Naive thymus-derived CD8-positive, alpha-beta T cell (primary cell): Measurements from ENCODE around the gene YPEL4. TPM values are rescaled to one million over a fixed set of nuclear protein-coding genes. Genes with fewer than 3 reads are reported as not detected.

Experiments used
- ATAC-seq, 2 donors: fragments of 150-1000 bp; cut with Tn5 transposase in 1 of 2; sonication (Bioruptor Pico), chemical (Tn5 transposase) in 1 of 2; 1 replicate in 1 of 2; 2 replicates in 1 of 2; pipeline ENCODE4 v1.10.0; 2021; ENCODE audit warnings: mild to moderate bottlenecking in 2 of 2, moderate library complexity in 2 of 2
- POLR2A ChIA-PET: fragments of 350-600 bp; sonication (Branson Sonifier 250); formaldehyde crosslinking; loops from one replicate; lab custom pipeline; 2021; ENCODE audit warnings: antibody characterized with exemption; lab: Charles Lee
- DNase-seq, 10 donors: peaks; one replicate each; pipeline versions ENCODE4 v3.0.0 to v3.0.0-alpha.2; 2020 to 2022
- H3K27ac Mint-ChIP-seq, 10 donors: one replicate each; pipeline ENCODE4 v1.8.0; 2020 to 2022; ENCODE audit warnings: mild to moderate bottlenecking in 10 of 10, mixed read lengths in 10 of 10, moderate library complexity in 4 of 10, inconsistent platforms in 1 of 10
- H3K27me3 Mint-ChIP-seq, 5 donors: one replicate each; pipeline ENCODE4 v1.8.0; 2021 to 2022; ENCODE audit warnings: mixed read lengths in 5 of 5
- H3K36me3 Mint-ChIP-seq, 3 donors: one replicate each; pipeline ENCODE4 v1.8.0; 2020 to 2022; ENCODE audit warnings: mixed read lengths in 3 of 3, mild to moderate bottlenecking in 2 of 3, inconsistent platforms in 1 of 3
- H3K4me1 Mint-ChIP-seq, 4 donors: one replicate each; pipeline ENCODE4 v1.8.0; 2021 to 2022; ENCODE audit warnings: mixed read lengths in 4 of 4
- H3K4me3 Mint-ChIP-seq, 10 donors: one replicate each; pipeline ENCODE4 v1.8.0; 2020 to 2022; ENCODE audit warnings: mild to moderate bottlenecking in 10 of 10, mixed read lengths in 10 of 10, moderate library complexity in 6 of 10, inconsistent platforms in 1 of 10
- H3K9me3 Mint-ChIP-seq, 9 donors: one replicate each; pipeline ENCODE4 v1.8.0; 2020 to 2022; ENCODE audit warnings: mixed read lengths in 9 of 9, mild to moderate bottlenecking in 3 of 9, inconsistent platforms in 1 of 9, moderate library complexity in 1 of 9
- polyA plus RNA-seq, 3 donors: library from polyadenylated mRNA; unstranded; fragments of 300-500 nt; fragmentation: Illumina TruSeq; gene quantifications; one replicate each; pipeline ENCODE4 v1.2.3, GENCODE V29; 2021
- total RNA-seq, 8 experiments: library from RNA in 2 of 8; stranded (reverse) in 2 of 8; gene quantifications; one replicate each; pipeline ENCODE4 v1.2.3 and lab custom pipeline; 2021 to 2026

YPEL4 gene
- total and polyA plus RNA-seq, 5 experiments from 2014 or later = 0.27 to 14.6 (median 12.9) TPM; not detected in 2

DNA sequence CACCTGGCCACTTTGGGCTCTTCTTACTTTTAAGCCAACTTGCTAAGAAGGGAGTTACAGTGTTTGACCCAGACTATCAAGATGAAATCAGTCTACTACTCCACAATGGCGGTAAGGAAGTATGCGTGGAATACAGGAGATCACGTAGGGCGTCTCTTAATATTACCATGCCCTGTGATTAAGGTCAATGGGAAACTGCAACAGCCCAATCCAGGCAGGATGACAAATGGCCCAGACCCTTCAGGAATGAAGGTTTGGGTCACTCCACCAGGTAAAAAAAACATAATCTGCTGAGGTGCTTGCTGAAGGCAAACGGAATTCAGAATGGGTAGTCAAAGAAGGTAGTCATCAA is 1.0 kb upstream of the YPEL4 start:
- H3K9me3 Mint-ChIP-seq = no peaks in the 10 kb centered on the region
- H3K27me3 Mint-ChIP-seq = peaks cover 12 to 37% (median 31%) of the 10 kb centered on the region in 5 donors
- DNase-seq (no peak), ATAC-seq (no peak)
- POLR2A ChIA-PET = no interaction called here
- peak overlapping the region in 9 of 10 donors; percentile 84 to 98 (median 94) for H3K27ac Mint-ChIP-seq
- H3K36me3 Mint-ChIP-seq = no peaks in the 10 kb centered on the region
- H3K4me1 Mint-ChIP-seq = peaks cover 21 to 58% (median 56%) of the 10 kb centered on the region in 4 donors
- peak overlapping the region in 3 of 10 donors; percentile 1 to 15 (median 11) for H3K4me3 Mint-ChIP-seq

DNA sequence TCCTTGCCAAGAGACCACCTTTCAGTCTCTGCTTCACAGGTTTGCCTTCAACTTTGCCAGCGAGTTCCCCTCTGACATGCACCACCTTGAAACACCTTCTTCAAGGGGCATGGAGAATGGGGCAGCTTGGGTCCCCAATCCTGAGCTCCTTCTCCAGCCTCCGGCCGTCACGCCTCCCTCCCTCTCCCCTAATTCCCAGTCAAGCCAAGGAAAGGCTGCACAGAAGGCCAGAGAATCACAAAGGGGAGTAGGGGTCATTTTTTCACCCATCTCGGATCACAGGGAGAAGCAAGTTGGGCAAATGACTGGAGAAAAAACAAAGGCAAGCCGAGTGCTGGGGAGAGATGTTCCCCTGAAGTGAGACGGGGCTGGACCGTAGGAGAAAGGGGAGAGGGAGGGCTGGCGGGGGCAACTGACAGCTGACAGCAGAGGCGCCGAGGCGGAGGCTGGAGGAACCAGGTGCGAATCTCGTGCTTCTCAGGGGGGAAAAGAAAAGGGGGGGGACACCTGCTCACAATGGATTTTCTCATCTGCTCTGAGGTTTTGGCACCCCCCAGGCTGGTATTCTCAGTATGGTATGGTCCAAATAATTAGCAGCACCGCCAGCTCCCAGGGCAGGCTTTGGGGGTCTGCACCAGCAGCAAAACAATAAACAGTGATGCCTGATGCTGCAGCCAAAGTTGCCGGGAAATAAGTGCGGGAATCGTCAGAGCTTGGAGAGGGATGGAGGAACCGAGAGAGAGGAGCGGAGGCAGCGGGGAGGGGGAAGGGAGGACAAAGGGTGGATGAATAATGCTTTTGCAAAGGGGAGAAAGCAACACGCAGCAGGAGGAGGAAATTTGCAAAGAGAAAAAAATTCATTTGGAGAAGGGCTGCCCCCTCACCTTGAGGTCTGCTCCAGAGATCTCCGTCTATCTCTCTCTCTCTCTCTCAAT is 644 bp downstream of the YPEL4 start:
- H3K4me1 Mint-ChIP-seq = peaks cover 19 to 66% (median 57%) of the 10 kb centered on the region in 4 donors
- ATAC-seq (peak in 1 of 2 donors; percentile 9), DNase-seq (peak in 3 of 10 donors; percentile 21 to 29 (median 24))
- no peaks in the 10 kb centered on the region for H3K9me3 Mint-ChIP-seq
- H3K36me3 Mint-ChIP-seq = no peaks in the 10 kb centered on the region
- POLR2A ChIA-PET = interaction anchor here (0.5 to 1.6 kb wide), 4 partner anchors 81 to 1505 kb away, joined by 3 to 11 read pairs (median 4); partner anchors contain the start of gene UBE2L6
- peak overlapping the region; percentile 78 to 96 (median 89) for H3K4me3 Mint-ChIP-seq
- H3K27ac Mint-ChIP-seq = peak overlapping the region; percentile 84 to 98 (median 95)
- H3K27me3 Mint-ChIP-seq = peaks cover 12 to 47% (median 36%) of the 10 kb centered on the region in 5 donors

GRCh38 chr11:57647960-57648800 is 1.5 kb downstream of the YPEL4 start:
- POLR2A ChIA-PET = interaction anchor here (0.5 to 1.8 kb wide), 3 partner anchors 19 to 1506 kb away, joined by 4 to 11 read pairs (median 4); partner anchors contain the start of genes UBE2L6 and ZDHHC5
- H3K9me3 Mint-ChIP-seq = no peaks in the 10 kb centered on the region
- ATAC-seq (no peak), DNase-seq (peak in 1 of 10 donors; percentile 16)
- peak overlapping the region; percentile 78 to 96 (median 89) for H3K4me3 Mint-ChIP-seq
- peak overlapping the region; percentile 84 to 98 (median 95) for H3K27ac Mint-ChIP-seq
- H3K4me1 Mint-ChIP-seq = peaks cover 18 to 65% (median 54%) of the 10 kb centered on the region in 4 donors
- H3K36me3 Mint-ChIP-seq = no peaks in the 10 kb centered on the region
- peaks cover 13 to 56% (median 38%) of the 10 kb centered on the region in 5 donors for H3K27me3 Mint-ChIP-seq

GRCh38 chr11:57647372-57647771 is 2.3 kb downstream of the YPEL4 start:
- POLR2A ChIA-PET = interaction anchor here (1.8 kb wide), 1 partner anchor 20 kb away, joined by 4 read pairs; the partner anchor contains the start of gene ZDHHC5
- H3K4me3 Mint-ChIP-seq = peak overlapping the region in 5 of 10 donors; percentile 13 to 94 (median 39)

GRCh38 chr11:57646799-57647303 is 2.9 kb downstream of the YPEL4 start:
- ATAC-seq = no peak
- H3K9me3 Mint-ChIP-seq = no peaks in the 10 kb centered on the region
- peaks cover 17 to 56% (median 45%) of the 10 kb centered on the region in 4 donors for H3K4me1 Mint-ChIP-seq
- peaks cover 13 to 59% (median 38%) of the 10 kb centered on the region in 5 donors for H3K27me3 Mint-ChIP-seq
- peak overlapping the region in 7 of 10 donors; percentile 26 to 91 (median 35) for H3K4me3 Mint-ChIP-seq
- POLR2A ChIA-PET = interaction anchor here (1.8 kb wide), 1 partner anchor 20 kb away, joined by 4 read pairs; the partner anchor contains the start of gene ZDHHC5
- no peaks in the 10 kb centered on the region for H3K36me3 Mint-ChIP-seq
- DNase-seq = no peak
- peak overlapping the region in 9 of 10 donors; percentile 6 to 80 (median 57) for H3K27ac Mint-ChIP-seq

More at GRCh38 chr11:57647372-57647771, 2.3 kb downstream of the YPEL4 start:
- no peaks in the 10 kb centered on the region for H3K36me3 Mint-ChIP-seq
- no peak for ATAC-seq
- H3K27me3 Mint-ChIP-seq = peaks cover 13 to 59% (median 38%) of the 10 kb centered on the region in 5 donors
- peak overlapping the region in 5 of 10 donors; percentile 25 to 88 (median 80) for H3K27ac Mint-ChIP-seq
- H3K9me3 Mint-ChIP-seq = no peaks in the 10 kb centered on the region
- H3K4me1 Mint-ChIP-seq = peaks cover 17 to 57% (median 48%) of the 10 kb centered on the region in 4 donors
- no peak for DNase-seq

DNA sequence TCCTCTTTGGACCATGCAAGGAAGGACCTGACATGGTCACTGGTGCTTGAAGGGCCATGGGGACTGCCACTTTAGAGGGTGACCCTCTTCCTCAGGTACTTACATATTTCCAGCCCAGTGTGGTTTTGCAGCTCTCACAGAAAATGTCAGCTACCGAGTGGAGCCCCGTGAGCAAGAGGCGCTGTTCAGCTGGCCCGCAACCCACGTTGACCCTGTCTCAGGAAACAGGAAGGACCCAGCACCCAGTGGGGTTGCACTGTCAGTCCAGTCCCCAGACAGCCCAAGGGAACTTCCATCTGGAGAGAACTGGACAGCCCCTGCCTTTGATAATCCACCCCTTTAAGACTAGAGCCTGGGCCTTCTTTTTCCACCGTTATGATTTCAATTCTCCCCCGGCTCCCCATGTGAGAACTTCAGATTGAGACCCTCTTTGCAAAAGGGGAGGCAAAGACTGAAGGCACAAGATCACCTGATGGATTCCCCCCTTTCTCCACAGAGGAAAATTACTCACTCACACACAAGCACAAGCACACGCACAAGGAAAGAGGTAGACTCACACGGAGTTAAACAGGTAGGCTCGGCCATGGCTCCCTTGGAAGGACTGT is 3.4 kb downstream of the YPEL4 start:
- Mint-ChIP-seq H3K27ac (peak overlapping the region in 8 of 10 donors; percentile 6 to 79 (median 40)), H3K4me1 (peaks cover 17 to 57% (median 46%) of the 10 kb centered on the region in 4 donors), H3K27me3 (peaks cover 13 to 59% (median 38%) of the 10 kb centered on the region in 5 donors), H3K9me3 (no peaks in the 10 kb centered on the region), H3K4me3 (peak overlapping the region in 6 of 10 donors; percentile 29 to 91 (median 43)), H3K36me3 (no peaks in the 10 kb centered on the region)
- ATAC-seq (no peak), DNase-seq (no peak)
- POLR2A ChIA-PET = no interaction called here

GRCh38 chr11:57645689-57646085 is 4.0 kb downstream of the YPEL4 start:
- Mint-ChIP-seq H3K4me1 (peaks cover 17 to 55% (median 45%) of the 10 kb centered on the region in 4 donors), H3K4me3 (no peak overlapping the region), H3K9me3 (no peaks in the 10 kb centered on the region), H3K27ac (peak overlapping the region in 4 of 10 donors; percentile 10 to 69 (median 31)), H3K27me3 (peaks cover 13 to 59% (median 38%) of the 10 kb centered on the region in 5 donors), H3K36me3 (no peaks in the 10 kb centered on the region)
- ATAC-seq (no peak), DNase-seq (no peak)
- POLR2A ChIA-PET = no interaction called here

GRCh38 chr11:57644748-57645688 is 4.7 kb downstream of the YPEL4 start:
- Mint-ChIP-seq H3K4me3 (peak overlapping the region in 1 of 10 donors; percentile 25), H3K9me3 (no peaks in the 10 kb centered on the region), H3K36me3 (no peaks in the 10 kb centered on the region), H3K27me3 (peaks cover 13 to 59% (median 38%) of the 10 kb centered on the region in 5 donors), H3K4me1 (peaks cover 15 to 50% (median 39%) of the 10 kb centered on the region in 4 donors), H3K27ac (peak overlapping the region in 3 of 10 donors; percentile 21 to 41 (median 41))
- DNase-seq (peak; percentile 70 to 93 (median 85)), ATAC-seq (peak; percentile 72 to 77)
- POLR2A ChIA-PET = interaction anchor here (0.7 to 2.2 kb wide), 5 partner anchors 12 to 155 kb away, joined by 3 to 12 read pairs (median 5); partner anchors contain the start of gene UBE2L6

DNA sequence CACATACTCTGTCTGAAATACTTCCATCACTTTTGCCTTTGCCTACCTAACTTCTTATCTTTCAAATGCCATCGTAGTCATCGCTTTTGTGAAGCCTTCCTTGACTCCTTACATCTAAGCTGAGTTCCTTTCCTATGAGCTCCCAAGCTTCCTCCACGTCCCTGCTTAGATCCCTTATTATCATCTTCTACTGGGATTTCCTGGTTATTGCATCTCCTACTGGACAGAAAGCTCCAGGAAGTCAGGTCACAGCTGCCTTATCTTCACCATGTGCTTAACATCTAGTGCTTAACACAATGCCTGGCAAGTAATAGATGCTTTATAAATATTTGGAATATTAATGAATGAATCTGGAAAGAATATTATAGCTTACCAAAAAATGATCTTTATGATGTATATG is 5.9 kb downstream of the YPEL4 start:
- ATAC-seq (no peak), DNase-seq (no peak)
- Mint-ChIP-seq H3K9me3 (no peaks in the 10 kb centered on the region), H3K4me1 (peaks cover 12 to 43% (median 35%) of the 10 kb centered on the region in 4 donors), H3K4me3 (no peak overlapping the region), H3K36me3 (no peaks in the 10 kb centered on the region), H3K27ac (no peak overlapping the region), H3K27me3 (peaks cover 13 to 56% (median 35%) of the 10 kb centered on the region in 5 donors)
- POLR2A ChIA-PET = interaction anchor here (0.6 to 2.2 kb wide), 4 partner anchors 13 to 146 kb away, joined by 4 to 12 read pairs (median 6); partner anchors contain the start of gene UBE2L6
